GM12872 (cell line): ENCODE data around the gene MCIDAS.

Source experiments
- TF ChIP-seq, protein P1 (sequence below): IDR thresholded peaks from 3 replicates; pipeline ENCODE4 v1.5.1; 2011; ENCODE audit warnings: low read depth, mild to moderate bottlenecking, low read length, moderate library complexity; ENCODE audit not compliant: insufficient read depth

MCIDAS gene

DNA sequence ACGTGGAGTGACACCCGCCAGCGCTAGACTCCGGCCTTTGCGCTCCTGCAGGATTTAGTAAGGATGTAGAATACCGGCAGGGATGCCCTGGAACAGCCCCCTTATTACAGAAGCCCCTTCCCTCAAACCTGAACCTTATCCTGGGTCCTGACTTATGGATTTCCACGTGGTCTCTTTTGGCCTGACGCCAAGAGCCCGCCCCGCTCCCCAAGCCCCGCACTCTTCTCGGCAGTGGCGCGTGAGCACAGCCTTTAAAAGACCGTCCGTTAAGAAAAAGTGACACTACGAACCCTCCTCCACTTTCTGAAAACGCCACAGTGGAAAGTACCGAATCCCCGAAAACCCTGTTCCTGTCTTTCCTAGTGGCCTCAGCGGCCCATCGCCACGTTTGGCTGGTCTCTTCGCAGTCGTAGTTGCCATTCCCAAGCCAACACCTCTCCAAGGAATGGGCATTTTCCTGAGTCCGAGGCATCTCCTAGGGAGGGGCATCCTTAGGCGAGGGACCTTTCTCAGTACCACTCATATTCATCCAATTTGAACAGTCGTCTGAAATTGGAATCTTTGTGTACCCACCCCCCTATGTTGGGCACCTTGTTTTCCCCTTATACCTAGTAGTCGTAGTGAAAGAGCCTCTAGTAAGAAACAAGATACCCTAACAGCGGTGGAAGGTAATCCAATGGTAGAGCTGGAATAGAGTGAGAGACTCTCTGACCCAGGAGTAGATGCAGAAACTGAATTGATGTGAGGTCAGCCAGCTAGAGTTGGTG lies 732 bp upstream of the MCIDAS start:
- TF ChIP-seq, protein P1, sequence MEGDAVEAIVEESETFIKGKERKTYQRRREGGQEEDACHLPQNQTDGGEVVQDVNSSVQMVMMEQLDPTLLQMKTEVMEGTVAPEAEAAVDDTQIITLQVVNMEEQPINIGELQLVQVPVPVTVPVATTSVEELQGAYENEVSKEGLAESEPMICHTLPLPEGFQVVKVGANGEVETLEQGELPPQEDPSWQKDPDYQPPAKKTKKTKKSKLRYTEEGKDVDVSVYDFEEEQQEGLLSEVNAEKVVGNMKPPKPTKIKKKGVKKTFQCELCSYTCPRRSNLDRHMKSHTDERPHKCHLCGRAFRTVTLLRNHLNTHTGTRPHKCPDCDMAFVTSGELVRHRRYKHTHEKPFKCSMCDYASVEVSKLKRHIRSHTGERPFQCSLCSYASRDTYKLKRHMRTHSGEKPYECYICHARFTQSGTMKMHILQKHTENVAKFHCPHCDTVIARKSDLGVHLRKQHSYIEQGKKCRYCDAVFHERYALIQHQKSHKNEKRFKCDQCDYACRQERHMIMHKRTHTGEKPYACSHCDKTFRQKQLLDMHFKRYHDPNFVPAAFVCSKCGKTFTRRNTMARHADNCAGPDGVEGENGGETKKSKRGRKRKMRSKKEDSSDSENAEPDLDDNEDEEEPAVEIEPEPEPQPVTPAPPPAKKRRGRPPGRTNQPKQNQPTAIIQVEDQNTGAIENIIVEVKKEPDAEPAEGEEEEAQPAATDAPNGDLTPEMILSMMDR, result no peak

DNA sequence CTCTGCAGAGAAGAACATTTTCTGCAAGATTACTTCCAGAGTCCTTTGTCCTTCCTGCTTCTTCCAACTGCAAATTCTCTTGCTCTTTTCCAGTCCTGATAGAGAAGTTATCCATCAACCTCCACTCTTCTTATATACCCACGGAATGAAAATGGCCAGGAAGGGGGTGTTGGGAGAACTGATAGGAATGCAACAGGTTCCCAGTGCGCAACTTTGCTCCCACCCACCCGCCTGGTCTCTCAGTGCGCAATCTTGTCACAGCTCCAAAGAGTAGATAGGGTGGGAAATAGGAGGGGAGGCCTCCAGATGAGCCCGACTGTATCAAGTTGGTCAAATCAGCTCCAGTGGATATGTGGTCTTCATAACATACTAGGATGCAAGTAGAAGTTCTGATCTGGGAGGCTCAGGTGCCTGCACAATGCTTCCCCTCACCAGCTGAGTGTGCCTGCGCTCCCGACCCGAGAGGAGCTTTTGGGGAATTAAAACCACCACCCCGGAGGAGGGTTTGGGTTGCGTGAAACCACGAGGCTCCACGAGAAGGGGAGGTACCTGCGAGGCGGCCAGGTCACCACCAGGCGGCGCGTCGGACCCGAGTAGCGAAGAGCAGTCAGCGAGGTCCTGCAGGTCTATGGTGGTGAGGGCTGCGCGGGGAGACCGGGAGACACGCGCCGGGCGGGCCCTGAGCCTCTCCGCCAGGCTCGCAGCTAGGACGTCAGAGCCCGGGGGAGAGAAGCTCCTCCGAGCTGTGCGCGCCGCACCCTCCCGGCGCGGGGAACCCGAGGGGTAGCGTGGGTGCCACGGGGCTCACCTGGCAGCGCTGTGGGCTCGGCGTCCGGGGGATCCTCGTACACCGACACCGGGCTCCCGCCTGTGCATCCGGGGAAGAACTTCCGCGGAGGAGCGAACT lies 835 bp downstream of the MCIDAS start:
- TF ChIP-seq, protein P1, result peak; percentile 84

DNA sequence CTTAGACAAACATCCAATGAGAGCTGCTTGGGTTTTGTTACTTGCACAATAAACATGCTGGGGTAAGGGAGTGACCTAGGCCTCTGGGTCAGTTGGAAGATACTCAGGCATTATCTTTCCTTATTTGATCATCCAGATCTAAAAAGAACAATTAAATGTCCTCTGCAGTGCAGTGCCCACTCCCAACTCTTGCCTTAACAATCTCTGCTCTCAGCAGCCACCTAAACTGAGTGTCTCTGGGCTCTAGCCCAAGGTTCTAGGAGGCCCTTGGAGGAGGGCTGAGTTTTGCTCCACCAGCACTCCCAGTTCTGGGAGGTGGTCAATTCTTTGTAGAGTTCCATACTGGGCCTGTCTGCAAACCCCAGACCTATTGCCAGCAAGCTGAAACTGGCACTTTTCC lies 1.8 kb downstream of the MCIDAS start:
- TF ChIP-seq, protein P1, result no peak

DNA sequence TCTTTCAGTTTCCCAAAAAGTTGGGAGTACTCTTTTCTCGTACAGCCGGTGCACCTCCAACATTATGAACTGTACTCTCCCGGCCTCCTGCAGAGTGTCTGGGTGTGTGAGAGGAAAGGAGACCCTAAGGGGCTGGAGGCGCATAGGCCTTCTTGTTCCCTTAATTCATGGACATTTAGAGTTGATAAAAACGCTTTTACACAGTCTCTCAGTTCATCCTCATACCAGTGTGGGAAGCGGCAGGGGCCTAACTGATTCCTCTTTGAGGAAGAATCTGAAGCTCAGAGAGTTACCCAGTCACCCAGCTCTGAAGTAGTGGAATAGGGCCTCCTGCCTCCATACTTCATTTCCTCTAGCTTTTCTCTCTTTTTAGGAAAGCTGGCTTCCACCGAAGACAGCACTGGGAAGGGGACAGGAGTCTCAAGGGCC lies 3.3 kb downstream of the MCIDAS start:
- TF ChIP-seq, protein P1, result no peak

DNA sequence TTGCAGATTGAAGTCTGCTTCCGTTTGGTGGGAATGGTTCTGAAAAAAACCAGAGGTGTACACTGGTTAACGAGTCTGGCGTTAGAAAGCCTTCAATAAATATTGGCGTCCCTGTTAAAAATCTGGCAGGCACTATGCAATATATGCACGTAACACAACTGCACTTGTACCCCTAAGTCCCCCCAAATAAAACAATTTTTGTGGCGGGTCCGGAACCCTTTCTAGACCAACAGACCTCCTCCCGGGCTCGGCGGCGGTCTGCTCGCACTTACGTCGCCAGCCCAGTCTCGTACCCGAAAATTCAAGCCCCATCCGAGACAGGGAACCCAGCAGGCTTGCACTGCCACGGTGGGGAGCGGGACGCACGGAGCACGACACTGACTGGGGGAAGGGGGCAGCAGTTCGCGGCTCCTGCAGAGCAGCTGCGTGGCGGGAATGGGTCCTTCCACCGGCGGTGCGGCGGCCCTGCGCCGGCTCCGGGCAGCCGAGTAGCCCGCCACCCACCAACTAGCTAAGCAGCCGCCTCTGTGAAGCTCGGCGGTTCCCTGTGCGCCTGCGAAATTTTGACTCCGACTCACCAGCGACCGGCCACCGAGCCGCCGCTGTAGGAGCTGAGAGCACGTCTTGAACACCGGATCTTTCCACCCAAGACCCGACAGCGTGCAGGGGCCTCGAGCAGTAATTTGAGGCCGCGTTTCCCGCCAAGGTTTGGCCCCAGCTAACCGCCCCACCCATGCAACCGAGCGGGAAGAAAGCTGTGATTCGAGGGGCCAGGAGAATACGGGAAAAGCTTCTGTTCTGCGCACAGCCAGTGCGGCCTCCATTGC lies 3.9 kb downstream of the MCIDAS start:
- TF ChIP-seq, protein P1, result no peak

DNA sequence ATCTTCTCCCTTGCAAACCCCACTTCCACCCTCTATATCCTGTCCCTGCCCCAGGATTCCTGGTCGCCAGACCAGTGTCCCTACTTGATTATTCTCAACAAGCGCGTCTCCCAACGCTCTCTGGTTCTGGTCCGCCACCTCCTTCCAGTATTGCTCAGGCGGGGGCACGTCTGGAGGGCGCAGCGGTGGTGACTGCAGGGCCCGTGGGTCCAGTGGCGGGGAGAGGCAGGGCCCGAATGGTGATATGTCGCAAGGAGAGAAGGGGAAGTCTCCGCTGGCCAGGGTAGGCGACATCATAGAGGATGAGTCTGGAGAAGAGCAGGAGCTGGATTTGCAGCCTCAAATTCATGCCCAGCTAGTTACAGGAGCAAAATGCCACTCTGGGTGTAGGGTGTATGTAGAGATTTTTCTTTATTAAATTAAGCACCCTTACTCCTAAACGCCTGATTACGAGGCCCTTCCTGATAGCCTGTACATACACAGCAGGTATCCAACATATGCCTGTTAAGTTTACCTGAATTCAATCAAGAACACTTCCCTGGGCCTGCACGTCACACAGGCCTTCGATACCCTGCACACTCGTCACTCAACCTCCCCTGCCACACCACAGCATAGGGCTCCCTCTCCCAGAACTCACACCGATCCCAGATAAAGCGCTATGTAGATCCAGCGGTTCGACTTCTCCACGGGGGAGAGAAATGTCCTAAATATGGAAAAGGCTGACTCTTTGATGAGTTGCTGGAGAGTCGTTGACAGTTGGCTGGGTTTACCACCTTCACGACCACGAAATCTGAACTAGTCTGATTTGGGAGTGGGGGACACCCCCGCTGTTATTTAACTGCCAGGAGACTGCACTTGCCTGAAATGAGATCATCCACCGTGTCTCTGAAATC lies 4.8 kb downstream of the MCIDAS start:
- TF ChIP-seq, protein P1, result no peak
